KMS-11 (cell line): ENCODE data around the gene TNFSF18.

ENCODE experiments used
- H2AFZ ChIP-seq: fragments of 200-600 bp; sonication (generic); 2 replicates; pipeline ENCODE4 v1.6.1; 2016; ENCODE audit warnings: antibody characterized with exemption, mixed run types, low read depth
- H3K27ac ChIP-seq: fragments of 200-600 bp; sonication (generic); 2 replicates; pipeline ENCODE4 v1.6.1; 2016; ENCODE audit warnings: mild to moderate bottlenecking, mixed run types
- H3K27me3 ChIP-seq: fragments of 200-600 bp; sonication (generic); 2 replicates; pipeline ENCODE4 v1.6.1; 2017; ENCODE audit warnings: mild to moderate bottlenecking, low read depth, mixed run types, moderate library complexity; ENCODE audit not compliant: insufficient read depth
- H3K36me3 ChIP-seq: fragments of 200-600 bp; sonication (generic); 2 replicates; pipeline ENCODE4 v1.6.1; 2017; ENCODE audit warnings: mild to moderate bottlenecking, mixed run types; ENCODE audit not compliant: insufficient read depth
- H3K4me1 ChIP-seq: fragments of 200-600 bp; sonication (generic); 2 replicates; pipeline ENCODE4 v1.6.1; 2016; ENCODE audit warnings: mild to moderate bottlenecking, low read depth, mixed run types; ENCODE audit not compliant: poor library complexity, severe bottlenecking
- H3K4me2 ChIP-seq: fragments of 200-600 bp; sonication (generic); 2 replicates; pipeline ENCODE4 v1.7.0; 2016; ENCODE audit warnings: mild to moderate bottlenecking, mixed run types
- H3K4me3 ChIP-seq: fragments of 200-600 bp; sonication (generic); IDR thresholded peaks from 2 replicates; pipeline ENCODE4 v1.6.1; 2017; ENCODE audit warnings: low read depth, low read length, mixed read lengths; ENCODE audit not compliant: insufficient read depth
- H3K79me2 ChIP-seq: fragments of 200-600 bp; sonication (generic); 2 replicates; pipeline ENCODE4 v1.6.1; 2016; ENCODE audit warnings: low read depth, mixed run types; ENCODE audit not compliant: insufficient read depth
- H3K9ac ChIP-seq: fragments of 200-600 bp; sonication (generic); 2 replicates; pipeline ENCODE4 v1.6.1; 2016; ENCODE audit warnings: mild to moderate bottlenecking, mixed run types
- H4K20me1 ChIP-seq: fragments of 200-600 bp; sonication (generic); 2 replicates; pipeline ENCODE4 v1.6.1; 2016; ENCODE audit warnings: mild to moderate bottlenecking, mixed run types; ENCODE audit not compliant: insufficient read depth
- TF ChIP-seq, protein P1 (sequence below): fragments of 200-600 bp; sonication (generic); conservative IDR thresholded peaks from 2 replicates; pipeline ENCODE4 v1.6.1; 2017; ENCODE audit warnings: low read depth, mild to moderate bottlenecking, antibody characterized with exemption, low read length, moderate library complexity, mixed read lengths

TNFSF18 gene

DNA sequence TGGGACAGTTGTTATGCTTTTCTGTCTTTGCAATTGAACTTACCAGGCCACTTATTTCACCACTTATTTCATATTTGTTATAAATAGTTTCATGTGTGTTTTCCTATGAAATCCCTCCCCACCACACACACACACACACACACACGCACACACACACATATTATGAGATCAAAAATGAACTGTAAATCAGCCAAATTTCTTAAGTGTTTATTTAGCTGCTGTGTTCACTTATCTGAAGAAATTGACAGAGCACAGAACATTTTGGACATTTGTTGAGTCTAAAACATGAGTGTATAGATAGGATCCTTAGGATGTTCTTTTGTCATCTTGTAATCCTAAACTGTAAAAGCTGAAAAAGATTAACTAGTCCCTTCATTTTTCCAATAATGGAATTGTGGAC, 7.8 kb upstream of the TNFSF18 start:
- H2AFZ ChIP-seq: no peak overlapping the region
- no peak overlapping the region for H3K4me3 ChIP-seq
- H3K9ac ChIP-seq: no peak overlapping the region
- TF ChIP-seq, protein P1, sequence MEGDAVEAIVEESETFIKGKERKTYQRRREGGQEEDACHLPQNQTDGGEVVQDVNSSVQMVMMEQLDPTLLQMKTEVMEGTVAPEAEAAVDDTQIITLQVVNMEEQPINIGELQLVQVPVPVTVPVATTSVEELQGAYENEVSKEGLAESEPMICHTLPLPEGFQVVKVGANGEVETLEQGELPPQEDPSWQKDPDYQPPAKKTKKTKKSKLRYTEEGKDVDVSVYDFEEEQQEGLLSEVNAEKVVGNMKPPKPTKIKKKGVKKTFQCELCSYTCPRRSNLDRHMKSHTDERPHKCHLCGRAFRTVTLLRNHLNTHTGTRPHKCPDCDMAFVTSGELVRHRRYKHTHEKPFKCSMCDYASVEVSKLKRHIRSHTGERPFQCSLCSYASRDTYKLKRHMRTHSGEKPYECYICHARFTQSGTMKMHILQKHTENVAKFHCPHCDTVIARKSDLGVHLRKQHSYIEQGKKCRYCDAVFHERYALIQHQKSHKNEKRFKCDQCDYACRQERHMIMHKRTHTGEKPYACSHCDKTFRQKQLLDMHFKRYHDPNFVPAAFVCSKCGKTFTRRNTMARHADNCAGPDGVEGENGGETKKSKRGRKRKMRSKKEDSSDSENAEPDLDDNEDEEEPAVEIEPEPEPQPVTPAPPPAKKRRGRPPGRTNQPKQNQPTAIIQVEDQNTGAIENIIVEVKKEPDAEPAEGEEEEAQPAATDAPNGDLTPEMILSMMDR: no peak
- no peaks in the 10 kb centered on the region for H3K79me2 ChIP-seq
- no peak overlapping the region for H3K27ac ChIP-seq
- no peaks in the 10 kb centered on the region for H3K4me1 ChIP-seq
- no peak overlapping the region for H3K4me2 ChIP-seq
- H4K20me1 ChIP-seq: no peaks in the 10 kb centered on the region
- H3K36me3 ChIP-seq: no peaks in the 10 kb centered on the region
- no peaks in the 10 kb centered on the region for H3K27me3 ChIP-seq

DNA sequence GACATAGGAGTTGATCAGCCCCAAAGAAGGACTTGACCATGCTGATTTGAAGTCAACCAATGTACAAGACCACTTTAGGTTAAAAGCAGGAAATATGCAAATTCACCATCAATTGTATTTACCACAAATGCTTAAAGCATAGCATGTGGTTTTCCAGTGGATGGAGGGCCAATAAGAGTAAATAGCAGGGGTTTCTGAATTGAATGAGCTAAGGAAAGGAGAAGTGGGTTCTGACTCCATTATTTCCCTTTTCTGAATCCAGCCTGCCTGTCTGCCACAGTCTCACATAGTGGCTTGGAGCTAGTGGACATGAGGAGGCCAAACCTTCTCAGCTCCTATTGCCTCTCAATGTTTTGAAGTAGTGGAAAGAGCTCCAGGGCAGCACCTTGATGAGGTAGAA, 7.2 kb upstream of the TNFSF18 start:
- Histone ChIP-seq H3K4me3 (no peak overlapping the region), H3K4me1 (no peaks in the 10 kb centered on the region), H2AFZ (no peak overlapping the region), H3K4me2 (no peak overlapping the region), H3K79me2 (no peaks in the 10 kb centered on the region), H3K9ac (no peak overlapping the region), H3K27ac (no peak overlapping the region), H3K36me3 (no peaks in the 10 kb centered on the region), H4K20me1 (no peaks in the 10 kb centered on the region), H3K27me3 (no peaks in the 10 kb centered on the region)
- TF ChIP-seq, protein P1: no peak

DNA sequence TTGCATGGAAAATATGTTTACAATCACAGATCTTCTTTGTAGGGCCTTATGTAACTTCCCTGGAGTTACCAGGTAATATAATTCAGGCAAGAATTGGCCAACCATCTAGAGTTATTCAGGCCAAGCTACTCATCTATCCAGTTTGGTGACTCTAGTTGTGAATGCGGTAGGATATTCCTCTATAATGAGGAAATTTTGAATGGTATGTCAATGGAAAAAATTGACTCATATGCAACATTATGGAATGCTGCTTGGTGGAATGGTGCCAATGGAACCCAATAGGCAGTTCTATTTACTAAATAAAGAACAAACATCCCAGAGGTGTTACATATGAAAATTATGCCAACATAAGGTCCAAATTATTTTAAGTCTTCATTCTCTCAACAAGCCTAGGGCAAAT, 5.6 kb upstream of the TNFSF18 start:
- Histone ChIP-seq H3K27ac (no peak overlapping the region), H3K4me2 (no peak overlapping the region), H3K79me2 (no peaks in the 10 kb centered on the region), H3K36me3 (no peaks in the 10 kb centered on the region), H4K20me1 (no peaks in the 10 kb centered on the region), H3K4me3 (no peak overlapping the region), H3K27me3 (no peaks in the 10 kb centered on the region), H2AFZ (no peak overlapping the region), H3K9ac (no peak overlapping the region), H3K4me1 (no peaks in the 10 kb centered on the region)
- TF ChIP-seq, protein P1: no peak

DNA sequence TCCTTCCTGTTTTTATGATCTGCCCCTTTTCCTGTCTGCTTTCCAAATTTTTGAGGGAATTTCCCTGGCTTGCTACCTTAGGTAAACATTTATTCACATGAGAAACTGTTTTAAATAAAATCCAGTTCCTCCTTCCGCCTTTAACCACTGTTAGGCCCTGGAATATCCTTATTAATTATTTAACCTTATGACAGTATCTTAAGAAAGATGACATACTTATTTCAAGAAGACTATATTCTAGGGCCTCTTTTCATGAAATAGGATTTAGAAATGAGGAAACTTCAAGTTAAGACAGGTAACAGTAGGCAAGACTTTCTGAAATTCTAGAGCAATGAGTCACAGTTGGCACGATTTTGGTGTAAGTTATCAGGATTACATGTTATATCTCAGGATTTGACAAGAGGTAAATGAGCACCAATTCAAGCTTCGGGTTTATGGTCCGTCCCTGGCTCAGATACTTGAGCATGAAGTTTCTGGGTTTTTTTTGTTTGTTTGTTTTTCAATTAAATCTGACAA, 2.0 kb upstream of the TNFSF18 start:
- H4K20me1 ChIP-seq: no peaks in the 10 kb centered on the region
- H3K4me2 ChIP-seq: no peak overlapping the region
- H3K36me3 ChIP-seq: no peaks in the 10 kb centered on the region
- H2AFZ ChIP-seq: no peak overlapping the region
- no peak overlapping the region for H3K9ac ChIP-seq
- no peaks in the 10 kb centered on the region for H3K4me1 ChIP-seq
- no peaks in the 10 kb centered on the region for H3K27me3 ChIP-seq
- no peak overlapping the region for H3K4me3 ChIP-seq
- H3K79me2 ChIP-seq: no peaks in the 10 kb centered on the region
- H3K27ac ChIP-seq: no peak overlapping the region
- TF ChIP-seq, protein P1: no peak

DNA sequence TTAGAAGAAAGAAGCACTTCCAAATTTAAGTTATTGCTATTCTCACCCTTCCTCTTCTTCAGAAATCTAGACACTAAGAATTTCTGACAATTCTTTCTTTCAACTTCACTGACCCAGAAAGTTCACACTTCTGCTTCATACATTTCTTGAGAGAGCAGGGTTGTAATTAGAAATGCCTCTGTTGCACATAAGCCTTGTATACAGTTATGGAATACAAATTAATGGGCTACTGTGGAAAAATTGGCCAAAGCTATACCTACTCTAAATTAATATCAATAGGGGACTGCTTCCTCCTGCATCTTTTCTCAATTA, 1.5 kb downstream of the TNFSF18 start:
- Histone ChIP-seq H3K27me3 (no peaks in the 10 kb centered on the region), H3K36me3 (no peaks in the 10 kb centered on the region), H4K20me1 (no peaks in the 10 kb centered on the region), H3K9ac (no peak overlapping the region), H3K79me2 (no peaks in the 10 kb centered on the region), H3K4me1 (no peaks in the 10 kb centered on the region), H3K27ac (no peak overlapping the region), H3K4me2 (no peak overlapping the region), H3K4me3 (no peak overlapping the region), H2AFZ (no peak overlapping the region)
- TF ChIP-seq, protein P1: no peak
